ENCODE results near the gene PARN. TPM values are rescaled to one million over a fixed set of nuclear protein-coding genes. Genes with fewer than 3 reads are reported as not detected.

The PARN gene
- total and polyA plus RNA-seq, 9 of the 15 experiments (the other 6 are each of a cell fraction or from before 2014, with no cell fraction given), result 9.6 to 51.3 (median 40.4) TPM

GRCh38 chr16:14409563-14409962 lies 220.5 kb downstream of the PARN start:
- intact Hi-C loops (cut with micrococcal nuclease) (no loop called here), in situ Hi-C loops (cut with MboI) (no loop called here)
- Histone ChIP-seq H3K9ac (ENCODE audit: insufficient read depth in 1 of 2, low read depth in 2 of 2, low read length in 2 of 2) (no peak overlapping the region), H3K9me1 (ENCODE audit: control insufficient read depth, insufficient read depth, low read length) (no peaks in the 10 kb centered on the region), H3K4me3 (no peak overlapping the region), H3K27me3 (ENCODE audit: control insufficient read depth in 2 of 2, insufficient read depth in 2 of 2, low read length in 2 of 2) (peaks cover 0 to 9% of the 10 kb centered on the region in 2 experiments; a peak in 1 of 5 replicates), H4K20me1 (replicated peaks; ENCODE audit: control insufficient read depth, insufficient read depth, low read length) (no peaks in the 10 kb centered on the region), H3K27ac (ENCODE audit: extremely low read depth, low read depth, low read length) (no peak overlapping the region), H3K4me1 (replicated peaks in 1 of 2; ENCODE audit: control insufficient read depth in 2 of 2, insufficient read depth in 2 of 2, low read length in 2 of 2) (peaks cover 0 to 10% of the 10 kb centered on the region in 2 experiments; a peak in 2 of 5 replicates), H3K9me3 (replicated peaks; ENCODE audit: control insufficient read depth, insufficient read depth, low read depth, low read length) (no peaks in the 10 kb centered on the region), H3K4me2 (ENCODE audit: insufficient read depth, low read length) (no peak overlapping the region), H2AFZ (ENCODE audit: low read depth, low read length) (no peak overlapping the region), H3K36me3 (ENCODE audit: control insufficient read depth, insufficient read depth, low read length) (no peaks in the 10 kb centered on the region), H3K79me2 (ENCODE audit: control insufficient read depth, insufficient read depth, low read length) (no peaks in the 10 kb centered on the region)
- ChIA-PET CTCF (ENCODE audit: low intra/inter-chr PET ratio) (no interaction called here), POLR2A (no interaction called here)
- DNase-seq (ENCODE audit: extremely low read depth in 1 of 4, low spot score in 3 of 4), result no peak
- ATAC-seq, result no peak
- 7% methylated on average over 5 of the region's 5 CpGs for WGBS (ENCODE audit: insufficient coverage, low coverage, missing lambda C conversion rate)
- TF ChIP-seq RHOXF2B (CRISPR knock-in tag; conservative IDR thresholded peaks at IDR 0.05) (no peak), ZZZ3 (IDR thresholded peaks at IDR 0.05) (no peak), SMARCB1 (IDR thresholded peaks at IDR 0.05; ENCODE audit: insufficient read length, low read depth) (no peak), PHF20 (IDR thresholded peaks at IDR 0.05; ENCODE audit: partially characterized antibody) (no peak), ZNF121 (CRISPR knock-in tag; conservative IDR thresholded peaks at IDR 0.05) (peak; percentile 78; the same call in 1 of the 2 replicates), SNIP1 (IDR thresholded peaks at IDR 0.05; ENCODE audit: low read depth) (no peak), BACH1 (tag; IDR thresholded peaks at IDR 0.05) (no peak), PBX2 (CRISPR knock-in tag; IDR thresholded peaks at IDR 0.05; ENCODE audit: low read depth) (no peak), PBX2 (tag; conservative IDR thresholded peaks at IDR 0.05; ENCODE audit: low read depth) (peak; percentile 37; the same call in 1 of the 2 replicates), CBX8 (IDR thresholded peaks at IDR 0.05; ENCODE audit: borderline replicate concordance, extremely low read depth, low read depth, low read length, poor library complexity, severe bottlenecking) (no peak), ZNF324 (CRISPR knock-in tag; IDR thresholded peaks at IDR 0.05) (no peak), CEBPB (tag; IDR thresholded peaks at IDR 0.05) (0 out of 2 replicates have a peak, but pooled peaks have one; percentile 9)
- BruUV-seq (replicated peaks), result no TSS peak
- FAIRE-seq, result peak; percentile 58

Data from K562 (cell line).